Vagina (tissue), 2 donors: ENCODE data around the gene NOVA2. TPM values are rescaled to one million over a fixed set of nuclear protein-coding genes. Genes with fewer than 3 reads are reported as not detected.

Source experiments
- DNase-seq, 2 donors: peaks; one replicate each; pipeline ENCODE4 v3.0.0-alpha.2; 2017; ENCODE audit errors: extremely low spot score in 2 of 2
- H3K27ac ChIP-seq: fragments of 200-600 bp; sonication (generic); one replicate; pipeline ENCODE4 v1.5.1; 2019
- H3K27me3 ChIP-seq: fragments of 200-600 bp; sonication (generic); one replicate; pipeline ENCODE4 v1.5.1; 2019
- H3K36me3 ChIP-seq, 2 donors: fragments of 200-600 bp; sonication (generic); one replicate each; pipeline ENCODE4 v1.5.1; 2017 to 2019
- H3K4me1 ChIP-seq: fragments of 200-600 bp; sonication (generic); one replicate; pipeline ENCODE4 v1.5.1; 2019
- H3K4me3 ChIP-seq, 2 donors: fragments of 200-600 bp; sonication (generic); 1 replicate in 1 of 2; 2 replicates in 1 of 2; pipeline ENCODE4 v1.5.1; 2016 to 2019
- H3K9me3 ChIP-seq: fragments of 200-600 bp; sonication (generic); one replicate; pipeline ENCODE4 v1.5.1; 2019
- CTCF ChIP-seq, 3 experiments: fragments of 450-650 bp in 2 of 3; fragments of 200-600 bp in 1 of 3; sonication (generic) in 1 of 3; IDR thresholded peaks; one replicate each; pipeline ENCODE4 v1.5.1; 2017 to 2019; ENCODE audit warnings: antibody characterized with exemption in 3 of 3, mild to moderate bottlenecking in 2 of 3, moderate library complexity in 2 of 3
- POLR2A ChIP-seq, 2 donors: fragments of 450-650 bp; IDR thresholded peaks; one replicate each; pipeline ENCODE4 v1.6.1; 2017; ENCODE audit warnings: antibody characterized with exemption in 2 of 2, mild to moderate bottlenecking in 2 of 2, moderate library complexity in 2 of 2
- POLR2AphosphoS5 ChIP-seq, 2 donors: sonication (generic); formaldehyde crosslinking; IDR thresholded peaks; one replicate each; pipeline ENCODE4 v1.9.0; 2017; ENCODE audit warnings: antibody characterized with exemption in 2 of 2, mild to moderate bottlenecking in 2 of 2, low read depth in 1 of 2; ENCODE audit not compliant: insufficient read depth in 1 of 2
- intact Hi-C: fragments of 100-400 bp; cut with DNase I; formaldehyde crosslinking; loops from one replicate; pipeline ENCODE4 v1.15.1; 2023
- total RNA-seq: library from RNA; depleted of rRNA; stranded (reverse); fragments of >200 nt; gene quantifications from one replicate; pipeline ENCODE4 v1.2.3, GENCODE V29; 2016

NOVA2 gene
- total RNA-seq, 1 donor from 2014 or later, result 1.5 TPM

- peaks cover 6% of the 10 kb centered on the region for H3K4me1 ChIP-seq
- TF ChIP-seq POLR2AphosphoS5 (IDR thresholded peaks at IDR 0.05; ENCODE audit: insufficient read depth in 1 of 2, low read depth in 1 of 2) (no peak), CTCF (IDR thresholded peaks at IDR 0.05) (peak; percentile 56 to 74 (median 60))
- H3K9me3 ChIP-seq, result no peaks in the 10 kb centered on the region
- peaks cover 0 to 24% of the 10 kb centered on the region in 2 donors for H3K36me3 ChIP-seq
- intact Hi-C loops, result loop anchor here (10.0 kb wide), 3 partner anchors 95 to 195 kb away; partner anchors contain the start of genes NANOS2 and RSPH6A
- H3K27me3 ChIP-seq, result no peaks in the 10 kb centered on the region
- no peak overlapping the region for H3K27ac ChIP-seq
- no peak for DNase-seq
- H3K4me3 ChIP-seq, result no peak overlapping the region
These were observed 36.2 kb upstream of the NOVA2 start for GRCh38 chr19:46009530-46010510.

DNA sequence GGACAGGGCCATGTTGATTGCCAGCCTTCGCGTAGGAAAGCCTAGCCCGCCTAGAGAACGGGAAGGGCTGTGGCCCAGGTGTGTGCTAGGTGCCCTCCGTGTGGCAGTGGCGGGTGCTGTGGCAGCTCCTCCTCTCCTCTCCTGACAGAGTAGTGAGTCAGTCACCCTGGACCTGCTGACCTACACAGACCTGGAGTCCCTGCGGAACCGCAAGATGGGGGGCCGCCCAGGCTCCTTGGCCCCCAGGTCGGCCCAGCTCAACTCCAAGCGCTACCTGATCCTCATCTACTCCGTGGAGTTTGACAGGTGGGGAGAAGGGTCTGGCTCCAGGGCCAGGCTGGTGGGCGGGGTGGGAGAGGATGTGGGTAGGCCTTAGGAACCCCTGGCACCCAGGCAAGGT is 32.7 kb upstream of the NOVA2 start:
- Histone ChIP-seq H3K4me3 (no peak overlapping the region), H3K4me1 (no peaks in the 10 kb centered on the region), H3K9me3 (no peaks in the 10 kb centered on the region), H3K36me3 (peaks cover 0 to 24% of the 10 kb centered on the region in 2 donors), H3K27me3 (no peaks in the 10 kb centered on the region), H3K27ac (no peak overlapping the region)
- intact Hi-C loops, result loop anchor here (10.0 kb wide), 1 partner anchor 92 kb away; the partner anchor contains the start of gene NANOS2
- no peak for DNase-seq
- TF ChIP-seq POLR2A (IDR thresholded peaks at IDR 0.05), result no peak
- no peak for TF ChIP-seq POLR2AphosphoS5 (IDR thresholded peaks at IDR 0.05; ENCODE audit: insufficient read depth in 1 of 2, low read depth in 1 of 2)
- TF ChIP-seq CTCF (IDR thresholded peaks at IDR 0.05), result no peak

- Histone ChIP-seq H3K4me3 (no peak overlapping the region), H3K36me3 (peaks cover 0 to 12% of the 10 kb centered on the region in 2 donors), H3K27me3 (no peaks in the 10 kb centered on the region), H3K4me1 (peaks cover 22% of the 10 kb centered on the region), H3K9me3 (no peaks in the 10 kb centered on the region), H3K27ac (no peak overlapping the region)
- intact Hi-C loops, result loop anchor here (10.0 kb wide), 1 partner anchor 88 kb away; the partner anchor contains the start of gene NANOS2
- DNase-seq, result no peak
- TF ChIP-seq POLR2AphosphoS5 (IDR thresholded peaks at IDR 0.05; ENCODE audit: insufficient read depth in 1 of 2, low read depth in 1 of 2) (no peak), CTCF (IDR thresholded peaks at IDR 0.05) (no peak), POLR2A (IDR thresholded peaks at IDR 0.05) (no peak)
These were observed 29.1 kb upstream of the NOVA2 start for GRCh38 chr19:46002678-46003275.

DNA sequence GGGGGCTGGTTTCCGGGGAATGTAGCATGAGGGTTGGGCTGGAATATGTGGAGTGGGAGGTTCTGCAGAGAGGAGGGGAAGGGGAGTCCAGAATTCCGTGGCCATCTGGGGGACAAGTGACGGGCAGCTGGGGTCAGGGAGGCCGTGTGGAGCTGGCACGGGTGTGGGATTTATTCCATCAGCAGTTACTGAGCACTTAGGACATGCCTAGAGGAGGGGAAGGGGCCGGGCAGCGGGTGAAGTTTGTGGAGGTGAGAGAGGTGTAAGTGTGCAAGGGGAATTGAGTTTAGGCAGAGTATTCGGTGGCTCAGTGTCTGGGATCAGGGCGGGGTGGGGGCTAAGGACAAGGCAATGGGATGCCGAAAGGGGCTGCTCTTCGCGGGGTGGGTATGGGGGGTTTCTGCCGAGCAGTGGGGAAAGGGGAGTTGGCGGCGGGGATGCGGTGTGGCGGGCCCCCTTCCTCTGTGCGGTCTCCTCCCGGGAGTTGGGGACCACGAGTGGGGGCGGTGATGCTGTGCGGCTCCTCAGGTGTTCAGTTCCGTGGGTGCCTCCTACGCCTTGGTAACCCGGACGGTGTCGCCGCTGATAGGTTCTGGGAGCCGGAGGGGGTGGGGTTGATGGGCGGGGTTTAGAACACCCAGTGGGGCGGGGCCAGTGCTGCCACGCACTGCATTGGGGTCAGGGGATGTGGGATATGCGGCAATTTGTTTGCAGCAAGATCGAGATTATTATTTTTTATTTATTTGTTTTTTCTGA is 27.0 kb upstream of the NOVA2 start:
- Histone ChIP-seq H3K4me3 (peak overlapping the region in 1 of 2 donors; percentile 13), H3K27ac (no peak overlapping the region), H3K36me3 (no peaks in the 10 kb centered on the region), H3K9me3 (no peaks in the 10 kb centered on the region), H3K4me1 (peaks cover 31% of the 10 kb centered on the region), H3K27me3 (no peaks in the 10 kb centered on the region)
- DNase-seq, result no peak
- intact Hi-C loops, result loop anchor here (10.0 kb wide), 1 partner anchor 86 kb away; the partner anchor contains the start of gene NANOS2
- TF ChIP-seq POLR2AphosphoS5 (IDR thresholded peaks at IDR 0.05; ENCODE audit: insufficient read depth in 1 of 2, low read depth in 1 of 2) (no peak), CTCF (IDR thresholded peaks at IDR 0.05) (no peak), POLR2A (IDR thresholded peaks at IDR 0.05) (no peak)
